NCI-H510A (cell line): Measurements from ENCODE around the gene GEN1.

ENCODE experiments used
- DNase-seq: peaks from one replicate; lab custom pipeline; 2025; lab: John Stamatoyannopoulos, UW

Gene GEN1

GRCh38 chr2:17753803-17754663, at the start of gene GEN1, which contains the start of gene SMC6:
TSS of gene GEN1 (plus strand) at chr2:17754138. CDS start at chr2:17759944, 5,806 bp downstream.
TSS of gene SMC6 (minus strand) at chr2:17753810. CDS start at chr2:17745946, 7,864 bp downstream.
- DNase-seq = peak; percentile 82

GRCh38 chr2:17706845-17707244, 47.1 kb upstream of the GEN1 start:
- DNase-seq = no peak

- no peak for DNase-seq
Measured at GRCh38 chr2:17708501-17708900, 45.4 kb upstream of the GEN1 start.

- no peak for DNase-seq
Measured at GRCh38 chr2:17709897-17710296, 44.0 kb upstream of the GEN1 start.

GRCh38 chr2:17710547-17711248, 43.2 kb upstream of the GEN1 start:
- DNase-seq = no peak

GRCh38 chr2:17713291-17713690, 40.6 kb upstream of the GEN1 start:
- no peak for DNase-seq

GRCh38 chr2:17717666-17718065, 36.3 kb upstream of the GEN1 start:
- no peak for DNase-seq

- no peak for DNase-seq
Measured at GRCh38 chr2:17718689-17719088, 35.2 kb upstream of the GEN1 start.

- DNase-seq = no peak
Measured at GRCh38 chr2:17719562-17720371, 34.2 kb upstream of the GEN1 start.

GRCh38 chr2:17728210-17728609, 25.7 kb upstream of the GEN1 start:
- DNase-seq = no peak

GRCh38 chr2:17729880-17730279, 24.1 kb upstream of the GEN1 start:
- DNase-seq = no peak

GRCh38 chr2:17733599-17733998, 20.3 kb upstream of the GEN1 start:
- DNase-seq = no peak

- no peak for DNase-seq
Measured at GRCh38 chr2:17735864-17736263, 18.1 kb upstream of the GEN1 start.

- DNase-seq = no peak
Measured at GRCh38 chr2:17736989-17737388, 16.9 kb upstream of the GEN1 start.

GRCh38 chr2:17740203-17740602, 13.7 kb upstream of the GEN1 start:
- no peak for DNase-seq

- DNase-seq = no peak
Measured at GRCh38 chr2:17747684-17748452, 6.1 kb upstream of the GEN1 start.

- DNase-seq = no peak
Measured at GRCh38 chr2:17748745-17749144, 5.2 kb upstream of the GEN1 start.

GRCh38 chr2:17749753-17750438, 4.0 kb upstream of the GEN1 start:
- DNase-seq = no peak

- DNase-seq = no peak
Measured at GRCh38 chr2:17752246-17752645, 1.7 kb upstream of the GEN1 start.

- peak; percentile 52 for DNase-seq
Measured at GRCh38 chr2:17752892-17753802, 791 bp upstream of the GEN1 start.
